ENCODE measurements around the gene AOC1.

Gene AOC1

GRCh38 chr7:150866932-150867564 is 14.7 kb downstream of the AOC1 start:
- H3K4me3 ChIP-seq (ENCODE audit: low read depth, low read length) = no peak overlapping the region
- TF ChIP-seq CTCF (IDR thresholded peaks at IDR 0.05; ENCODE audit: borderline replicate concordance, insufficient read depth, low read depth, low read length) = no peak

GRCh38 chr7:150867605-150868004 is 15.3 kb downstream of the AOC1 start:
- no peak overlapping the region for H3K4me3 ChIP-seq (ENCODE audit: low read depth, low read length)
- TF ChIP-seq CTCF (IDR thresholded peaks at IDR 0.05; ENCODE audit: borderline replicate concordance, insufficient read depth, low read depth, low read length) = no peak

- TF ChIP-seq CTCF (IDR thresholded peaks at IDR 0.05; ENCODE audit: borderline replicate concordance, insufficient read depth, low read depth, low read length) = no peak
- H3K4me3 ChIP-seq (ENCODE audit: low read depth, low read length) = no peak overlapping the region
Measured at GRCh38 chr7:150869467-150869866, 17.1 kb downstream of the AOC1 start.

- TF ChIP-seq CTCF (IDR thresholded peaks at IDR 0.05; ENCODE audit: borderline replicate concordance, insufficient read depth, low read depth, low read length) = no peak
- no peak overlapping the region for H3K4me3 ChIP-seq (ENCODE audit: low read depth, low read length)
Measured at GRCh38 chr7:150871601-150872000, 19.3 kb downstream of the AOC1 start.

GRCh38 chr7:150874401-150875198 is 22.3 kb downstream of the AOC1 start:
- TF ChIP-seq CTCF (IDR thresholded peaks at IDR 0.05; ENCODE audit: borderline replicate concordance, insufficient read depth, low read depth, low read length) = no peak

GRCh38 chr7:150875791-150876190 is 23.5 kb downstream of the AOC1 start:
- H3K4me3 ChIP-seq (ENCODE audit: low read depth, low read length) = no peak overlapping the region
- TF ChIP-seq CTCF (IDR thresholded peaks at IDR 0.05; ENCODE audit: borderline replicate concordance, insufficient read depth, low read depth, low read length) = peak; percentile 17; the same call in 1 of the 2 replicates

More at GRCh38 chr7:150874401-150875198, 22.3 kb downstream of the AOC1 start:
- no peak overlapping the region for H3K4me3 ChIP-seq (ENCODE audit: low read depth, low read length)
